DND-41 (cell line): Measurements from ENCODE around the gene GPC3.

Experiments
- EZH2 ChIP-seq: IDR thresholded peaks from 3 replicates; pipeline ENCODE4 v1.6.1; 2012; ENCODE audit warnings: borderline replicate concordance, low read depth, mild to moderate bottlenecking, moderate library complexity, low read length, inconsistent platforms; ENCODE audit not compliant: severe bottlenecking
- TF ChIP-seq, protein P1 (sequence below): IDR thresholded peaks from 2 replicates; pipeline ENCODE4 v1.5.1; 2012; ENCODE audit warnings: borderline replicate concordance, low read length, moderate library complexity, mild to moderate bottlenecking; ENCODE audit not compliant: poor library complexity, severe bottlenecking; ENCODE audit errors: extremely low read depth

GRCh38 chrX:133897593-133898163 lies 87.7 kb downstream of the GPC3 start:
- TF ChIP-seq, protein P1, sequence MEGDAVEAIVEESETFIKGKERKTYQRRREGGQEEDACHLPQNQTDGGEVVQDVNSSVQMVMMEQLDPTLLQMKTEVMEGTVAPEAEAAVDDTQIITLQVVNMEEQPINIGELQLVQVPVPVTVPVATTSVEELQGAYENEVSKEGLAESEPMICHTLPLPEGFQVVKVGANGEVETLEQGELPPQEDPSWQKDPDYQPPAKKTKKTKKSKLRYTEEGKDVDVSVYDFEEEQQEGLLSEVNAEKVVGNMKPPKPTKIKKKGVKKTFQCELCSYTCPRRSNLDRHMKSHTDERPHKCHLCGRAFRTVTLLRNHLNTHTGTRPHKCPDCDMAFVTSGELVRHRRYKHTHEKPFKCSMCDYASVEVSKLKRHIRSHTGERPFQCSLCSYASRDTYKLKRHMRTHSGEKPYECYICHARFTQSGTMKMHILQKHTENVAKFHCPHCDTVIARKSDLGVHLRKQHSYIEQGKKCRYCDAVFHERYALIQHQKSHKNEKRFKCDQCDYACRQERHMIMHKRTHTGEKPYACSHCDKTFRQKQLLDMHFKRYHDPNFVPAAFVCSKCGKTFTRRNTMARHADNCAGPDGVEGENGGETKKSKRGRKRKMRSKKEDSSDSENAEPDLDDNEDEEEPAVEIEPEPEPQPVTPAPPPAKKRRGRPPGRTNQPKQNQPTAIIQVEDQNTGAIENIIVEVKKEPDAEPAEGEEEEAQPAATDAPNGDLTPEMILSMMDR, result no peak
- no peak for TF ChIP-seq EZH2
